Measurements from ENCODE around the gene IMPDH1.

DNA sequence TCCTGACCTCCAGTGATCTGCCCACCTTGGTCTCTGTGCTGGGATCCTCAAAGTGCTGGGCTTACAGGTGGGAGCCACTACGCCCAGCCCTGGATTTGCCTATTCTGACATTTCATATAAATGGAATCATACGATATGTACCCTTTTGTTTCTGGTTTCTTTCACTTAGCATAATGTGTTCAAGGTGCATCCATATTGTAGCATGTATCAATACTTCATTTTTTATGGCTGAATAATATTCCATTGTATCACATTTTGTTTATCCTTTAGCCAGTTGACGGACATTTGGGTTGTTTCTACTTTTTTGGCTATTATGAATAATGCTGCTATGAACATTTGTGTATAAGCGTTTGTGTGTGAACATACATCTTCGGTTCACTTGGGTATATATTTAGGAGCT, 41.1 kb upstream of the IMPDH1 start:
- TF ChIP-seq, protein P1, sequence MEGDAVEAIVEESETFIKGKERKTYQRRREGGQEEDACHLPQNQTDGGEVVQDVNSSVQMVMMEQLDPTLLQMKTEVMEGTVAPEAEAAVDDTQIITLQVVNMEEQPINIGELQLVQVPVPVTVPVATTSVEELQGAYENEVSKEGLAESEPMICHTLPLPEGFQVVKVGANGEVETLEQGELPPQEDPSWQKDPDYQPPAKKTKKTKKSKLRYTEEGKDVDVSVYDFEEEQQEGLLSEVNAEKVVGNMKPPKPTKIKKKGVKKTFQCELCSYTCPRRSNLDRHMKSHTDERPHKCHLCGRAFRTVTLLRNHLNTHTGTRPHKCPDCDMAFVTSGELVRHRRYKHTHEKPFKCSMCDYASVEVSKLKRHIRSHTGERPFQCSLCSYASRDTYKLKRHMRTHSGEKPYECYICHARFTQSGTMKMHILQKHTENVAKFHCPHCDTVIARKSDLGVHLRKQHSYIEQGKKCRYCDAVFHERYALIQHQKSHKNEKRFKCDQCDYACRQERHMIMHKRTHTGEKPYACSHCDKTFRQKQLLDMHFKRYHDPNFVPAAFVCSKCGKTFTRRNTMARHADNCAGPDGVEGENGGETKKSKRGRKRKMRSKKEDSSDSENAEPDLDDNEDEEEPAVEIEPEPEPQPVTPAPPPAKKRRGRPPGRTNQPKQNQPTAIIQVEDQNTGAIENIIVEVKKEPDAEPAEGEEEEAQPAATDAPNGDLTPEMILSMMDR (IDR thresholded peaks at IDR 0.05; ENCODE audit: low read length), result no peak
- no peak for TF ChIP-seq EZH2 (IDR thresholded peaks at IDR 0.05; ENCODE audit: borderline replicate concordance, low read length)

Measured in OCI-LY1 (cell line).